Measurements from ENCODE around the gene BLMH. TPM values are rescaled to one million over a fixed set of nuclear protein-coding genes. Genes with fewer than 3 reads are reported as not detected.
A peak's percentile ranks its signal among the peaks of the same experiment; 100 is the strongest.

BLMH gene
- total RNA-seq, 1 experiment from 2014 or later = 20.7 TPM

DNA sequence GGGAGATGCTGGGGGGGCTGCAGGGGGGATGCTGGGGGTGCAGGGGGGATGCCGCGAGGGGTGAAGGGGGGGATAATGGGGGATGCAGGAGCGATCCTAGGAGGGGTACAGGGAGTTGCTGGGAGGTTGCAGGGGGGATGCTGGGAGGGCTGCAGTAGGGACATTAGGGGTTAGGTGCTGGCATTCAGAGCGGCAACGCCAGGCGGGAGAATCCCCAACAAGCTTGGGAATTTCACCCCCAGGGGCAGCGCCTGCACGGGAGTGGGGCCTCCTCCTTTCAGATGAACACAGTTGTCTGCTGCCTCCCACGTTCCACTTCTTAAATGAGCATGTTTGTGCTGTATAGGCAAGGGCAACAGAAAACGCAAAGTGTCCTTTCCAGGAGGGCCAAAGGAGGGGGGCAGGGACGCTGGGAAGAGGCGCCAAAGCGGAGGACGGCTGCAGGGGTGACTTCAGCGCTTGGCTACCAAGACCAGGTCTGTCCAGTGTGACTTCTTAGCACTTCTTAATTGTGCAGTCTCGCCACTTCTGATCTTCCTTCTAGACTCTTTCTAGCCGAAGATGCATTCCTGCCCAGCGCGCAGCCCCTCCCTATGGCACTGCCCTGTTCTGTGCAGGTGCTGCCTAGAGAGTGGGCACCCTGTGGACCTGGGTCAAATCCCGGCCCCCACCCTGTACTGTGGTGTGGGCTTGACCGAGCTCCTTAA lies 54.3 kb downstream of the BLMH start:
- no peak overlapping the region for H3K27ac ChIP-seq
- H3K27me3 ChIP-seq (ENCODE audit: insufficient read depth, low read depth) = peaks cover 37% of the 10 kb centered on the region
- no peaks in the 10 kb centered on the region for H3K79me2 ChIP-seq (ENCODE audit: low read depth)
- H3K4me3 ChIP-seq = no peak overlapping the region
- H3K9me3 ChIP-seq (ENCODE audit: insufficient read depth, low read depth) = no peaks in the 10 kb centered on the region
- CTCF ChIA-PET = interaction anchor here (1.0 kb wide), 1 partner anchor 133 kb away, joined by 4 read pairs; no protein-coding TSS in a partner anchor
- TF ChIP-seq EZH2 (IDR thresholded peaks at IDR 0.05; ENCODE audit: low read depth) = no peak
- TF ChIP-seq, protein P1, sequence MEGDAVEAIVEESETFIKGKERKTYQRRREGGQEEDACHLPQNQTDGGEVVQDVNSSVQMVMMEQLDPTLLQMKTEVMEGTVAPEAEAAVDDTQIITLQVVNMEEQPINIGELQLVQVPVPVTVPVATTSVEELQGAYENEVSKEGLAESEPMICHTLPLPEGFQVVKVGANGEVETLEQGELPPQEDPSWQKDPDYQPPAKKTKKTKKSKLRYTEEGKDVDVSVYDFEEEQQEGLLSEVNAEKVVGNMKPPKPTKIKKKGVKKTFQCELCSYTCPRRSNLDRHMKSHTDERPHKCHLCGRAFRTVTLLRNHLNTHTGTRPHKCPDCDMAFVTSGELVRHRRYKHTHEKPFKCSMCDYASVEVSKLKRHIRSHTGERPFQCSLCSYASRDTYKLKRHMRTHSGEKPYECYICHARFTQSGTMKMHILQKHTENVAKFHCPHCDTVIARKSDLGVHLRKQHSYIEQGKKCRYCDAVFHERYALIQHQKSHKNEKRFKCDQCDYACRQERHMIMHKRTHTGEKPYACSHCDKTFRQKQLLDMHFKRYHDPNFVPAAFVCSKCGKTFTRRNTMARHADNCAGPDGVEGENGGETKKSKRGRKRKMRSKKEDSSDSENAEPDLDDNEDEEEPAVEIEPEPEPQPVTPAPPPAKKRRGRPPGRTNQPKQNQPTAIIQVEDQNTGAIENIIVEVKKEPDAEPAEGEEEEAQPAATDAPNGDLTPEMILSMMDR (conservative IDR thresholded peaks at IDR 0.05) = no peak
- H4K20me1 ChIP-seq (ENCODE audit: insufficient read depth) = no peaks in the 10 kb centered on the region
- POLR2A ChIA-PET (ENCODE audit: unreplicated experiment) = no interaction called here
- DNase-seq = no peak
- no peaks in the 10 kb centered on the region for H3K36me3 ChIP-seq (ENCODE audit: low read depth)
- H3K4me1 ChIP-seq (replicated peaks; ENCODE audit: insufficient read depth) = no peaks in the 10 kb centered on the region
- intact Hi-C loops (cut with micrococcal nuclease; ENCODE audit: unreplicated experiment) = no loop called here
- no peak overlapping the region for H3K4me2 ChIP-seq
- H3F3A ChIP-seq (ENCODE audit: insufficient read depth, low read depth) = no peaks in the 10 kb centered on the region
- no TSS peak for BruUV-seq (replicated peaks)
- no peaks in the 10 kb centered on the region for H3K9me2 ChIP-seq (ENCODE audit: insufficient read depth)
- no peak overlapping the region for H2AFZ ChIP-seq

GRCh38 chr17:30236766-30237165 lies 55.0 kb downstream of the BLMH start:
- CTCF ChIA-PET = interaction anchor here (0.5 to 1.0 kb wide), 3 partner anchors 132 to 259 kb away, joined by 4 read pairs; no protein-coding TSS in a partner anchor
- no TSS peak for BruUV-seq (replicated peaks)
- Histone ChIP-seq H3K79me2 (ENCODE audit: low read depth) (no peaks in the 10 kb centered on the region), H3K9me3 (ENCODE audit: insufficient read depth, low read depth) (no peaks in the 10 kb centered on the region), H3K4me1 (replicated peaks; ENCODE audit: insufficient read depth) (no peaks in the 10 kb centered on the region), H4K20me1 (ENCODE audit: insufficient read depth) (no peaks in the 10 kb centered on the region), H3K27ac (no peak overlapping the region), H3F3A (ENCODE audit: insufficient read depth, low read depth) (no peaks in the 10 kb centered on the region), H2AFZ (no peak overlapping the region), H3K36me3 (ENCODE audit: low read depth) (no peaks in the 10 kb centered on the region), H3K4me3 (no peak overlapping the region), H3K4me2 (no peak overlapping the region; the same call in 1 of the 2 replicates), H3K27me3 (ENCODE audit: insufficient read depth, low read depth) (peaks cover 37% of the 10 kb centered on the region), H3K9me2 (ENCODE audit: insufficient read depth) (no peaks in the 10 kb centered on the region)
- POLR2A ChIA-PET (ENCODE audit: unreplicated experiment) = no interaction called here
- DNase-seq = peak in 1 of 2 experiments; percentile 49
- intact Hi-C loops (cut with micrococcal nuclease; ENCODE audit: unreplicated experiment) = loop anchor here (1.0 kb wide), 1 partner anchor 132 kb away; no protein-coding TSS in a partner anchor
- TF ChIP-seq, protein P1 (conservative IDR thresholded peaks at IDR 0.05) = peak; percentile 27; the same call in 1 of the 2 replicates
- no peak for TF ChIP-seq EZH2 (IDR thresholded peaks at IDR 0.05; ENCODE audit: low read depth)

DNA sequence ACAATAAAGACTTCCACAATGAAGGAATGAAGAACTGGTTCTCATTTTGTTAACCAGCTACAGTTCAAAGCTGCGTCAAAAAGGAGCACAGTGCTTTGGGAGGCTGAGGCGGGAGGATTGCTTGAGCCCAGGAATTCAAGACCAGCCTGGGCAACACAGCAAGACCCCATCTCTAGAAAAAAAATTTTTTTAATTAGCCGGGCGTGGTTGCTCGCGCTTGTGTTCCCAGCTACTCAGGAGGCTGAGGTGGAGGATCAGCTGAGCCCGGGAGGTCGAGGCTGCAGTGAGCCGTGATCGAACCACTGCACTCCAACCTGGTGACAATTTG lies 55.5 kb downstream of the BLMH start:
- no peak for DNase-seq
- POLR2A ChIA-PET (ENCODE audit: unreplicated experiment) = no interaction called here
- H3K27me3 ChIP-seq (ENCODE audit: insufficient read depth, low read depth) = peaks cover 37% of the 10 kb centered on the region

More for the DNA sequence above, 55.5 kb downstream of the BLMH start:
- no peaks in the 10 kb centered on the region for H3K4me1 ChIP-seq (replicated peaks; ENCODE audit: insufficient read depth)
- no peaks in the 10 kb centered on the region for H3K79me2 ChIP-seq (ENCODE audit: low read depth)
- H3K27ac ChIP-seq = no peak overlapping the region
- H3K4me2 ChIP-seq = peak overlapping the region; percentile 69
- no peaks in the 10 kb centered on the region for H3K9me2 ChIP-seq (ENCODE audit: insufficient read depth)
- H3K9me3 ChIP-seq (ENCODE audit: insufficient read depth, low read depth) = no peaks in the 10 kb centered on the region
- CTCF ChIA-PET = interaction anchor here (0.6 to 1.0 kb wide), 2 partner anchors 132 to 259 kb away, joined by 4 read pairs; no protein-coding TSS in a partner anchor
- H4K20me1 ChIP-seq (ENCODE audit: insufficient read depth) = no peaks in the 10 kb centered on the region
- peak overlapping the region; percentile 56; the same call in 1 of the 2 replicates for H3K4me3 ChIP-seq
- TF ChIP-seq, protein P1 (conservative IDR thresholded peaks at IDR 0.05) = no peak
- TF ChIP-seq EZH2 (IDR thresholded peaks at IDR 0.05; ENCODE audit: low read depth) = no peak
- H3F3A ChIP-seq (ENCODE audit: insufficient read depth, low read depth) = no peaks in the 10 kb centered on the region
- H3K36me3 ChIP-seq (ENCODE audit: low read depth) = no peaks in the 10 kb centered on the region
- H2AFZ ChIP-seq = no peak overlapping the region; the same call in 1 of the 2 replicates
- no TSS peak for BruUV-seq (replicated peaks)
- intact Hi-C loops (cut with micrococcal nuclease; ENCODE audit: unreplicated experiment) = loop anchor here (1.0 kb wide), 1 partner anchor 132 kb away; no protein-coding TSS in a partner anchor

All from PC-9 (cell line).